ENCODE results near the gene FCER2.
A peak's percentile ranks its signal among the peaks of the same experiment; 100 is the strongest.

FCER2 gene

DNA sequence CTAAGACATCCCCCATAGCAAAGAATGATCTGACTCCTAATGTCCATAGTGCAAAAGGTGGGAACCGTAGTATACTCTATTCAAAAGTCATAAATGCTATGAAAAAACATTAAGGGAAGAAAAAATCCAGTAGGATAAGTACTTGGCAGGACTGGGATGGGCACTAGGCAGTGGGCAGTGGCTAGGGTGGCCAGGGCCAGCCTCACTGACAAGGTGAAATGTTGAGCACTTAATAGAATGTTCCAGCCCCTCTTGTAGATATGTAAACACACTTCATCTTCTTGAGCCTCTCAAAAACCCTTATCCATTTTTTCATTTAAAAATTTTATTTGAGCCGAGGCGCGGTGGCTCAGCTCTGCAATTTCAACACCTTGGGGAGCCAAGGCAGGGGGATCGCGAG lies 31.4 kb upstream of the FCER2 start:
- no peak for DNase-seq (ENCODE audit: low read depth in 2 of 2)

GRCh38 chr19:7732045-7732444 lies 30.1 kb upstream of the FCER2 start, which contains the start of gene CLEC4G:
CLEC4G (minus strand) TSS chr19:7732110; CDS start chr19:7732102, 8 bp downstream.
- no peak for DNase-seq (ENCODE audit: low read depth in 2 of 2)

GRCh38 chr19:7731615-7732014 lies 29.7 kb upstream of the FCER2 start:
- no peak for DNase-seq (ENCODE audit: low read depth in 2 of 2)

DNA sequence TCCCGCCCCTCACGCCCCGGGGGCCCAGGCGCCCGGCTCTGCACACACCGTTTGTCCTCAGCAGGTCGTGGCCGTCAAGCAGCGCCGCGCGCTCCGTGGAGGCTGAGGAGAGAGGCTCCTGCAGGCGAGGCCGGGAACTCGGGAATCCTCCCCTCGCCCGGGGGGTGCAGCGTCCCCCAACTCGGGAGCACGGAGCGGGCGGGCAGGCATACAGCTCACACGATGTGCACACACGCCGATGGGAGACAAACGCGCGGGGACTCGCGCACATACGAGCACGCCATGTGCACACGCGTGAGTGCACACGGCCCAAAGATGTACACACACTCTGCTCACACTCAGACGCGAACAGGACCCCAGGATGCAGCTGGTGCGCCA lies 29.3 kb upstream of the FCER2 start:
- DNase-seq (ENCODE audit: low read depth in 2 of 2) = no peak

GRCh38 chr19:7730286-7731217 lies 28.6 kb upstream of the FCER2 start:
- no peak for DNase-seq (ENCODE audit: low read depth in 2 of 2)

- DNase-seq (ENCODE audit: low read depth in 2 of 2) = no peak
Observed at GRCh38 chr19:7729831-7730285, 27.9 kb upstream of the FCER2 start.

DNA sequence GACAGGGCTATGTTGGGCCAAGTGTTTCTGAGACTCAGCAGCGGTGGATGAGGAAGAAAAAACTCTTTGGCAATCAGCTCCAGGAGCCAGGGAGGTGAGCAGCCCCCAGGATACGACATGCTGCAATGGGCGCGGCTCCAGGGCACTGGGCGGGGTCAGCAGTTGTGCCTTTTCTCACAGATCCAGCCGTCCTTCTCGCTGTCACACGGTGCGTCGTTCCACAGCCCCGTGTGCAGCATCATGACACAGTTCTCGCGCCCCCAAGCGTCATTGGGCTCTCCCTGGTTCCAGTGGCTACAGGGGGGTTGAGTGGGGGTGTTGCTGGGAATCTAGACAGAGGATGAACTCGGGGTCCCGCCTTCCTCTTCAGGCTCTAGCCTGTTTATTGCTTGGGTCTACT lies 27.3 kb upstream of the FCER2 start:
- no peak for DNase-seq (ENCODE audit: low read depth in 2 of 2)

DNA sequence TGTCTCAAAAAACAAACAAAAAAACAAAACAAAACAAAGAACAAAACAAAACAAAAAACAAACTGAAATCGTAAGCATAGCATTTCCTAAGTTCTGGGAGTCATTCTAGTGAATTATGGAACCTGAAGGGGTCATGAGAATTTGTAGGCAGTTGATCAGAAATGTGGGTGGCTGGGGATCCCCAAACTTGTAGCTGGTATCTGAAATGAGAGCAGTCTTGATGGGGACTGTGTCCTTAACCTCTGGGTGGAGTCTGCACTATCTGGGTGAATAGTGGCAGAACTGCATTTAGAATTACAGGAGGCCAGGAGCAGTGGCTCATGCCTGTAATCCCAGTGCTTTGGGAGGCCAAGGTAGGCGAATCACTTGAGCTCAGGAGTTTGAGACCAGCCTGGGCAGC lies 23.9 kb upstream of the FCER2 start:
- DNase-seq (ENCODE audit: low read depth in 2 of 2) = no peak

GRCh38 chr19:7722231-7722651 lies 20.3 kb upstream of the FCER2 start:
- no peak for DNase-seq (ENCODE audit: low read depth in 2 of 2)

GRCh38 chr19:7720351-7720750 lies 18.4 kb upstream of the FCER2 start:
- no peak for DNase-seq (ENCODE audit: low read depth in 2 of 2)

GRCh38 chr19:7718668-7719067 lies 16.7 kb upstream of the FCER2 start:
- DNase-seq (ENCODE audit: low read depth in 2 of 2) = no peak

DNA sequence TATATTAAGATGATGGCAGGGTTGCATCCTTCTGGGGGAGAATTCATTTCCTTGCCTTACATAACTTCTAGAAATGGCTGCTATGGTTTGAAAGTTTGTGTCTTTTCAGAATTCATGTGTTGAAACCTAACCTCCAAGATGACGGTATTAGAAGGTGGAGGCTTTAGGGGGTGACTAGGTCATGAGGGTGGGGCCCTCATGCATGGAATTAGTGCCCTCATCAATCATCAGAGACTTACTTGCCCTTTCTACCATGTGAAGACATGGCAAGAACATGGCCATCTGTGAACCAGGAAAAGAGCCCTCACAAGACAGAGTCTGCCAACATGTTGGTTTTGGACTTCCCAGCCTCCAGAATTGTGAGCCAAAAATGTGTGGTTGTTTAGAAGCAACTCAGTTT lies 14.8 kb upstream of the FCER2 start:
- DNase-seq (ENCODE audit: low read depth in 2 of 2) = no peak

GRCh38 chr19:7715671-7716070 lies 13.7 kb upstream of the FCER2 start:
- DNase-seq (ENCODE audit: low read depth in 2 of 2) = no peak

DNA sequence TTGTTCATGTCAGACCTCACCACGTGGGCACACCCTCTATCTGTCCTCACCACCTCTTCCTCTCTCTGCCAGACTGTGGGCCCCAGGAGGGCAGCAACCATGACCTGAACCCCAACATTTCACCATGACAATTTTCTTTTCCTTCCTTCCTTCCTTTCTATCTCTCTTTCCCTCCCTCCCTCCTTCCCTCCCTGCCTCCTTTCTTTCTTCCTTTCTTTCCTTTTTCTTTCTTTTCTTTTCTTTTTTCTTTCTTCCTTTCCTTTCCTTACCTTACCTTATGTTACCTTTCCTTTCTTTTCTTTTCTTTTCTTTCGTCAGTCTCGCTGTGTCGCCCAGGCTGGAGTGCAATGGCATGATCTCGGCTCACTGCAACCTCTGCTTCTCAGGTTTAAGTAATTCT lies 8.7 kb upstream of the FCER2 start:
- no peak for DNase-seq (ENCODE audit: low read depth in 2 of 2)

DNA sequence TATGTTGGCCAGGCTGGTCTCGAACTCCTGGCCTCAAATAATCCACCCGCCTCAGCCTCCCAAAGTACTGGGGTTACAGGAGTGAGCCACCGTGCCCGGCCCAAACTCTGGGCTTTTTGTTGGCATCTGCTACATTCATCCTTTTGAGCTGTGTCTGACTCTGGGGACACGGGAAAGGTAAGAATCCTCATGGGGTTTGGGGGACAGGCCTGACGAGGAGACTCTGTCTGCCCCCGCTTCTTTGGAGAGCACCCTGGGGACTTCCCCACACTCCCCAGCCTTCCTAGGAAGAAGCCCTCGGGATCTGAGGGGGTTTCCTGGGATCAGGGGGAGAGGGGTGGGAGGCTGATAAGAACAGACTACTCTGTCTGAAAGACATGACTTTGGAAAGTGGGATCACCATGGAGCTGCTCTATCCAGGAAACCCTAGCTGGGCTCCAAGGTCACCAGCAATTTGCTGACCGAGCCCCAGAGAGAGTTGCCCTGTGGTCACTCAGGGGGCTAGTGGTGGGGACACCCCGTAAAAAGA lies 8.1 kb upstream of the FCER2 start:
- no peak for DNase-seq (ENCODE audit: low read depth in 2 of 2)

- DNase-seq (ENCODE audit: low read depth in 2 of 2) = no peak
Observed at GRCh38 chr19:7706955-7707456, 5.1 kb upstream of the FCER2 start.

- no peak for DNase-seq (ENCODE audit: low read depth in 2 of 2)
Observed at GRCh38 chr19:7706188-7706954, 4.4 kb upstream of the FCER2 start.

DNA sequence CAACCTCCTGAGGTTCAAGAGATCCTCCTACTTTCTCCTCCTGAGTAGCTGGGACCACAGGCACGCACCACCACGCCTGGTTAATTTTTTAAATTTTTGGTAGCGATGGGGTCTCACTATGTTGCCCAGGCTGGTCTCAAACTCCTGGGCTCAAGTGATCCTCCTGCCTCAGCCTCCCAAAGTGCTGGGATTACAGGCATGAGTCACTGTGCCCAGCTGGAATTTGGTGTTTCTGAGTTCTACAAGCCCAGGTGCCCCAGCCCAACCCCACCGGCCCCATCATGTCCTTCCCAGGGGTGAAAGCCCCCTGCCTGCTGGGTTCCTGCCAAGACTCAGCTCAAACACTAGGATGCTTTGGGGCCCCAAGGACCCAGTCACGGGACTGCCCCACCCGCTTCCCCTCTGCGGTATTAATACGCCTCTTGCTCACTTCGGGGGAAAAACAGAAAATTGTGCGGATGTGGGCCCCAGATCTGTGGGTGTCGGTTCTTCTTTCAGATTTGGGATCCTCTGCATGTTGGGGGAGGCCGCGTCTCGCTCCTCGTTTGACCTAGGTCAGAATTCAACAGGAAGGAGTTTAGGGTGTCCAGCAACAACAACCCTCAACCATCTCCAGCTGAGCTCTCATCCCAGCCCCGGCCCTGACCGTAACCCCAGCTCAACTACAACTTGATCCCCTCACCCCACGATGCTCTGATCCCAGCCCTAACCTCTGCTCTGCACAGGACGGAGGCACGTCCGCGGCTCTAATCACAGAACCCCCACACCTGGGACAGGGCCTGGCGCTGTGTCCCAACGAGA lies 3.7 kb upstream of the FCER2 start:
- peak; percentile 57 to 76 for DNase-seq (ENCODE audit: low read depth in 2 of 2)

DNA sequence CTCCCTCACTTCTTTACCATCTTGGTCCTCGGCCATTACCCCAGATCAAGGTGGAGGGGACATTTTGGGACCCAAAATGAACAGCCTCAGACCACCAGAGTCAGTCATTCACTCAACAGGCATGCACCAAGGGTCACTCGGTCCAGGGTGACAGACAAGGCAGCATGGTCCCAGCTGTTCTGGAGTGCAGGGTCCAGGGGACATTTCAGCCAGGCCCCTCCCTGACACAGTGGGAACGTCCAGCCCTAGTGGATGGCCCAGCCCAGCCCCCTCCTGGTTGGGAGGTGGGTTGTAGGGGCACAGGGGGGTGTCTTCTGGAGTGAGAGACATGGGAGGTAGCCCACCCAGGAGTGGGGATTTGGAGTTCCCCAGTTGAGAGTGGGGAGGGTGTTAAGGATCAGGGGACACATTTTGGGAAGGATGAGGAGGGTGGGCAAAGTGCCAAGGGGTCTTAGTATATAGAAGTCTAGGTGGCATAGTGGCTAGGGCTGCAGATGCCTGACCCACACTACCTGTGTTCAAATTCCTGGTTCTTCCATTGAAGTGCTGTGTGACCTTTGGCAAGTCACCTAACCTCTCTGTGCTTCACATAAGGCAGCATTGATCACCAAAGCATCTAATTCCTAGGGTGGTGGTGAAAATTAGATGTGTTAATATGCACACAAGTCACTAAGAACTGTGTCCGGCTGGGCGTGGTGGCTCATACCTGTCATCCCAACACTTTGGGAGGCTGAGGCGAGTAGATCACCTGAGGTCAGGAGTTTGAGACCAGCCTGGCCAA lies 2.5 kb upstream of the FCER2 start:
- DNase-seq (ENCODE audit: low read depth in 2 of 2) = no peak

DNA sequence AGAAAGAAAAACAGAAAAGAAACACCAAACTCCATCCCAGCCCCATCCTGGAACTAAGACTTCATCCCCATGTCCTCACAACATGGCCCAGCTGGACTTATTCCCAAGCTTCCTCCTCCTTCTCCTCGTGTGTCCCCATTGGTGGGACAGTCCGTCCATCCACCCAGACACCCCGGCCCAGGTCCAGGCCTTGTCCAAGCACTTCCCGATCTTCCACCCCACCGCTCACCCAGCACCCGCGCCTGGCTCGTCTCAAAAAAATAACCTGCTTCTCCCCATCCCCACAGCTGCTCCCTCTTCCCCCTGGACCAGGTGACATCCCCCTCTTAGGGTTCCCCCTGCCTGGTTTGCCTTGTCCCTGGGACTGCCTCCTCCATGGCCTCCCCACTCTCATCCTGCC lies 1.4 kb upstream of the FCER2 start:
- no peak for DNase-seq (ENCODE audit: low read depth in 2 of 2)
